Ascending aorta (tissue), 2 donors: Measurements from ENCODE around the gene SHOC2. TPM values are rescaled to one million over a fixed set of nuclear protein-coding genes. Genes with fewer than 3 reads are reported as not detected.

ENCODE experiments used
- DNase-seq, 2 donors: peaks; one replicate each; pipeline ENCODE4 v3.0.0-alpha.2; 2019; ENCODE audit warnings: low spot score in 2 of 2
- H3K27ac ChIP-seq, 2 donors: fragments of 200-600 bp; sonication (generic); one replicate each; pipeline ENCODE4 v1.5.1; 2016 to 2017; ENCODE audit warnings: mild to moderate bottlenecking in 1 of 2
- H3K27me3 ChIP-seq: fragments of 200-600 bp; sonication (generic); one replicate; pipeline ENCODE4 v1.5.1; 2017
- H3K36me3 ChIP-seq, 2 donors: fragments of 200-600 bp; sonication (generic); one replicate each; pipeline ENCODE4 v1.5.1; 2016
- H3K4me1 ChIP-seq, 2 donors: fragments of 200-600 bp; sonication (generic); one replicate each; pipeline ENCODE4 v1.5.1; 2016 to 2017; ENCODE audit warnings: mild to moderate bottlenecking in 1 of 2
- H3K4me3 ChIP-seq, 2 donors: fragments of 200-600 bp; sonication (generic); one replicate each; pipeline ENCODE4 v1.5.1; 2016 to 2017; ENCODE audit warnings: mild to moderate bottlenecking in 1 of 2
- H3K9me3 ChIP-seq, 2 donors: fragments of 200-600 bp; sonication (generic); one replicate each; pipeline ENCODE4 v1.5.1; 2016
- CTCF ChIP-seq, 3 experiments: fragments of 200-600 bp in 2 of 3; fragments of 450-650 bp in 1 of 3; sonication (generic) in 2 of 3; IDR thresholded peaks; one replicate each; pipeline ENCODE4 v1.5.1; 2016 to 2019; ENCODE audit warnings: antibody characterized with exemption in 3 of 3, mild to moderate bottlenecking in 1 of 3, moderate library complexity in 1 of 3
- intact Hi-C: fragments of 100-400 bp; cut with DNase I; formaldehyde crosslinking; loops from one replicate; pipeline ENCODE4 v1.15.1; 2023
- total RNA-seq: library from RNA; depleted of rRNA; stranded (reverse); fragments of >200 nt; gene quantifications from one replicate; pipeline ENCODE4 v1.1.0, GENCODE V29; 2016

Gene SHOC2
- total RNA-seq, 1 donor from 2014 or later, result 49.6 TPM

- H3K4me3 ChIP-seq, result no peak overlapping the region
- no peaks in the 10 kb centered on the region for H3K36me3 ChIP-seq
- no peak for DNase-seq
- no peak overlapping the region for H3K27ac ChIP-seq
- no peaks in the 10 kb centered on the region for H3K9me3 ChIP-seq
- H3K4me1 ChIP-seq, result peaks cover 4 to 27% of the 10 kb centered on the region in 2 donors
- no peak for TF ChIP-seq CTCF (IDR thresholded peaks at IDR 0.05)
- H3K27me3 ChIP-seq, result no peaks in the 10 kb centered on the region
- intact Hi-C loops, result no loop called here
Observed at GRCh38 chr10:110963162-110963561, 43.8 kb downstream of the SHOC2 start.

GRCh38 chr10:110964681-110965080 is 45.3 kb downstream of the SHOC2 start:
- Histone ChIP-seq H3K4me1 (peaks cover 4 to 20% of the 10 kb centered on the region in 2 donors), H3K9me3 (no peaks in the 10 kb centered on the region), H3K4me3 (no peak overlapping the region), H3K27ac (no peak overlapping the region), H3K36me3 (no peaks in the 10 kb centered on the region), H3K27me3 (no peaks in the 10 kb centered on the region)
- no peak for DNase-seq
- intact Hi-C loops, result no loop called here
- no peak for TF ChIP-seq CTCF (IDR thresholded peaks at IDR 0.05)

- peaks cover 4 to 20% of the 10 kb centered on the region in 2 donors for H3K4me1 ChIP-seq
- H3K9me3 ChIP-seq, result no peaks in the 10 kb centered on the region
Observed at GRCh38 chr10:110965216-110965615, 45.8 kb downstream of the SHOC2 start.

GRCh38 chr10:110966146-110966545 is 46.7 kb downstream of the SHOC2 start:
- intact Hi-C loops, result no loop called here
- Histone ChIP-seq H3K27ac (no peak overlapping the region), H3K9me3 (no peaks in the 10 kb centered on the region), H3K36me3 (no peaks in the 10 kb centered on the region), H3K4me1 (peaks cover 4 to 20% of the 10 kb centered on the region in 2 donors), H3K4me3 (no peak overlapping the region), H3K27me3 (no peaks in the 10 kb centered on the region)
- DNase-seq, result no peak
- TF ChIP-seq CTCF (IDR thresholded peaks at IDR 0.05), result no peak

More at GRCh38 chr10:110965216-110965615, 45.8 kb downstream of the SHOC2 start:
- no peak overlapping the region for H3K4me3 ChIP-seq
- H3K27ac ChIP-seq, result no peak overlapping the region
- no peak for TF ChIP-seq CTCF (IDR thresholded peaks at IDR 0.05)
- DNase-seq, result no peak
- no peaks in the 10 kb centered on the region for H3K27me3 ChIP-seq
- no peaks in the 10 kb centered on the region for H3K36me3 ChIP-seq
- intact Hi-C loops, result no loop called here

GRCh38 chr10:110967009-110967630 is 47.7 kb downstream of the SHOC2 start:
- H3K4me3 ChIP-seq, result no peak overlapping the region
- H3K4me1 ChIP-seq, result peaks cover 4 to 20% of the 10 kb centered on the region in 2 donors
- no peaks in the 10 kb centered on the region for H3K36me3 ChIP-seq
- no peaks in the 10 kb centered on the region for H3K27me3 ChIP-seq
- no peak for TF ChIP-seq CTCF (IDR thresholded peaks at IDR 0.05)
- DNase-seq, result no peak
- H3K27ac ChIP-seq, result no peak overlapping the region
- H3K9me3 ChIP-seq, result no peaks in the 10 kb centered on the region
- intact Hi-C loops, result no loop called here

- Histone ChIP-seq H3K9me3 (no peaks in the 10 kb centered on the region), H3K27me3 (no peaks in the 10 kb centered on the region), H3K27ac (no peak overlapping the region), H3K4me1 (peaks cover 4 to 20% of the 10 kb centered on the region in 2 donors), H3K4me3 (no peak overlapping the region), H3K36me3 (no peaks in the 10 kb centered on the region)
- no peak for DNase-seq
- no peak for TF ChIP-seq CTCF (IDR thresholded peaks at IDR 0.05)
- intact Hi-C loops, result no loop called here
Observed at GRCh38 chr10:110967645-110968044, 48.2 kb downstream of the SHOC2 start.
